K562 (cell line): ENCODE results near the gene UBN2. TPM values are rescaled to one million over a fixed set of nuclear protein-coding genes. Genes with fewer than 3 reads are reported as not detected.

ENCODE experiments used
- BHLHE40 ChIP-seq: IDR thresholded peaks from 2 replicates; pipeline ENCODE4 v1.6.1; 2011; ENCODE audit warnings: low read length, improper control_type of control experiment
- EP300 ChIP-seq: IDR thresholded peaks from 2 replicates; pipeline ENCODE4 v1.6.1; 2012; ENCODE audit warnings: low read length, improper control_type of control experiment
- HES1 ChIP-seq: fragments of 450-650 bp; IDR thresholded peaks from 2 replicates; pipeline ENCODE4 v1.6.1; 2016; ENCODE audit warnings: low read depth, mild to moderate bottlenecking, moderate library complexity
- HLTF ChIP-seq: fragments of 450-650 bp; IDR thresholded peaks from 2 replicates; pipeline ENCODE4 v1.6.1; 2016
- MED1 ChIP-seq: sonication (generic); formaldehyde crosslinking; IDR thresholded peaks from 2 replicates; pipeline ENCODE4 v1.8.1; 2023; ENCODE audit warnings: missing genetic modification reagents, borderline replicate concordance
- MLLT1 ChIP-seq, 2 experiments: fragments of 450-650 bp; IDR thresholded peaks; 2 replicates each; pipeline ENCODE4 v1.6.1; 2016
- POLR2B ChIP-seq: fragments of 450-650 bp; IDR thresholded peaks from 2 replicates; pipeline ENCODE4 v1.6.1; 2018; ENCODE audit warnings: low read depth; ENCODE audit not compliant: partially characterized antibody
- YY1 ChIP-seq, 3 experiments: IDR thresholded peaks; 2 replicates each; pipeline ENCODE4 v1.6.1; 2011; ENCODE audit warnings: low read length in 2 of 3, mild to moderate bottlenecking in 2 of 3, moderate library complexity in 2 of 3, borderline replicate concordance in 1 of 3, control low read depth in 1 of 3, low read depth in 1 of 3; ENCODE audit not compliant: insufficient read depth in 3 of 3, insufficient replicate concordance in 2 of 3, control insufficient read depth in 1 of 3, insufficient read length in 1 of 3; ENCODE audit errors: extremely low read depth in 1 of 3
- ZBTB7A ChIP-seq: IDR thresholded peaks from 2 replicates; pipeline ENCODE4 v1.6.1; 2011; ENCODE audit warnings: low read depth, mild to moderate bottlenecking, low read length, moderate library complexity, borderline replicate concordance; ENCODE audit not compliant: control insufficient read depth
- ZBTB8A ChIP-seq: fragments of 450-650 bp; IDR thresholded peaks from 2 replicates; pipeline ENCODE4 v1.6.1; 2018; ENCODE audit warnings: mild to moderate bottlenecking, moderate library complexity; ENCODE audit not compliant: partially characterized antibody
- polyA plus RNA-seq, 8 experiments: library from polyadenylated mRNA; depleted of rRNA in 4 of 8; stranded (reverse) in 5 of 8; unstranded in 3 of 8; fragments of >200 nt; fragmentation: Nextera tagmentation in 2 of 8; fragmentation: Illumina TruSeq in 1 of 8; extraction: Ambion mirVana in 2 of 8; extraction: Trizol in 1 of 8; gene quantifications; 2 replicates each; pipeline versions ENCODE4 v1.2.1 to v1.2.3, GENCODE V29; 2011 to 2014; ENCODE audit warnings: inconsistent platforms in 1 of 8, missing spikeins in 1 of 8
- total RNA-seq, 7 experiments: library from RNA; depleted of rRNA in 6 of 7; stranded (reverse); fragments of >200 nt in 6 of 7; fragmentation: Illumina TruSeq in 2 of 7; extraction: Trizol in 2 of 7; gene quantifications; 2 replicates each; pipeline versions ENCODE4 v1.2.1 to v1.2.3, GENCODE V29; 2011 to 2021; ENCODE audit warnings: low replicate concordance in 1 of 7
- TF ChIP-seq, protein P1 (sequence below): sonication (generic); formaldehyde crosslinking; IDR thresholded peaks from 2 replicates; pipeline ENCODE4 v1.8.0; 2022; ENCODE audit warnings: mild to moderate bottlenecking, low read depth, missing genetic modification reagents
- TF ChIP-seq, protein P2 (sequence below): fragments of 450-650 bp; formaldehyde crosslinking; IDR thresholded peaks from 2 replicates; pipeline ENCODE4 v1.4.0; 2022; ENCODE audit warnings: missing genetic modification characterization
- TF ChIP-seq, protein P3 (sequence below): fragments of 450-650 bp; IDR thresholded peaks from 2 replicates; pipeline ENCODE4 v1.6.1; 2016; ENCODE audit warnings: low read depth

UBN2 gene
- total and polyA plus RNA-seq, 9 of the 15 experiments (the other 6 are each of a cell fraction or from before 2014, with no cell fraction given), result 1.2 to 19.5 (median 9.9) TPM

DNA sequence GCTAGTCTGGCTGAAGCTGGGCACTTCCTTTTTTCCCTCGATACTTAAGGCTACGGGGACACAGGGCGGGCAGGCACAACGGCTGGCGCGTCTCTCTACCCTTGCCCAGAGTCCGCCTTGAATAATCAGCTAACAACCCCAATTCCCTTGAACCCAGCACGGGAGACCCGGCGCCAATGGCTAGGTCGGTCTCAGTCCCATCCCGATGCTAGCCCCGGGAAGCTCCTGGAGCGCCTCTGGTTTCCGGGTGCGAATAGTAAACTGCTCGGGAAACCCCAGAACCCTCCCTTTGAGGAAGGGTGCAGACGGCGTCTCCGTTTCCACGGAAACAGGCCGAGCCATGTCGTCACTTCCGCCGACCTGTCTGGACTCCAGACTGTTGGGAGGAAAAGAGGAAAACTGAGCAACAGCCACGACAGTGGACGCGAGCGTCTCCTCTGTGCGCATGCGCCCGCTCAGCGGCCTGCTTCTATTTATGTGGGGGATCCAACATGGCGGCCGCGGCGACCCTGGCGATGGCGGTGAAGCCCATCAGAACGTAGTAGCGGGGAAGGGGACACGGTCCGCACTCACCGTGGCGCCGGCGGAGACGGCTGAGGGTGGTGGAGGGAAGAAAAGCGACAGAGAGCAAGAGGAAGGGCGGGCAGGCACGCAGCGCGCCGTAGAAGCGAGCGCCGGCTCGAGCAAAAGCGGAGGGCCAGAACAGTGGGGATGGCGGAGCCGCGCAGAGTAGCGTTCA, at the start of gene UBN2 (continued):
- TF ChIP-seq, protein P1, sequence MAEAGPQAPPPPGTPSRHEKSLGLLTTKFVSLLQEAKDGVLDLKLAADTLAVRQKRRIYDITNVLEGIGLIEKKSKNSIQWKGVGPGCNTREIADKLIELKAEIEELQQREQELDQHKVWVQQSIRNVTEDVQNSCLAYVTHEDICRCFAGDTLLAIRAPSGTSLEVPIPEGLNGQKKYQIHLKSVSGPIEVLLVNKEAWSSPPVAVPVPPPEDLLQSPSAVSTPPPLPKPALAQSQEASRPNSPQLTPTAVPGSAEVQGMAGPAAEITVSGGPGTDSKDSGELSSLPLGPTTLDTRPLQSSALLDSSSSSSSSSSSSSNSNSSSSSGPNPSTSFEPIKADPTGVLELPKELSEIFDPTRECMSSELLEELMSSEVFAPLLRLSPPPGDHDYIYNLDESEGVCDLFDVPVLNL, result peak; percentile 85
- TF ChIP-seq MED1, result no peak
- peak; percentile 98 for TF ChIP-seq POLR2B
- TF ChIP-seq YY1 (IDR thresholded peaks at IDR 0.05; ENCODE audit: borderline replicate concordance in 1 of 3, control insufficient read depth in 1 of 3, extremely low read depth in 1 of 3, insufficient read depth in 3 of 3, insufficient read length in 1 of 3, insufficient replicate concordance in 2 of 3, low read depth in 1 of 3, low read length in 2 of 3), result peak; percentile 96 to 99 (median 98)
- TF ChIP-seq ZBTB7A, result 0 out of 2 replicates have a peak, but pooled peaks have one; percentile 44
- TF ChIP-seq, protein P2, sequence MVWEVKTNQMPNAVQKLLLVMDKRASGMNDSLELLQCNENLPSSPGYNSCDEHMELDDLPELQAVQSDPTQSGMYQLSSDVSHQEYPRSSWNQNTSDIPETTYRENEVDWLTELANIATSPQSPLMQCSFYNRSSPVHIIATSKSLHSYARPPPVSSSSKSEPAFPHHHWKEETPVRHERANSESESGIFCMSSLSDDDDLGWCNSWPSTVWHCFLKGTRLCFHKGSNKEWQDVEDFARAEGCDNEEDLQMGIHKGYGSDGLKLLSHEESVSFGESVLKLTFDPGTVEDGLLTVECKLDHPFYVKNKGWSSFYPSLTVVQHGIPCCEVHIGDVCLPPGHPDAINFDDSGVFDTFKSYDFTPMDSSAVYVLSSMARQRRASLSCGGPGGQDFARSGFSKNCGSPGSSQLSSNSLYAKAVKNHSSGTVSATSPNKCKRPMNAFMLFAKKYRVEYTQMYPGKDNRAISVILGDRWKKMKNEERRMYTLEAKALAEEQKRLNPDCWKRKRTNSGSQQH (CRISPR knock-in tag), result peak; percentile 88
- peak; percentile 33 for TF ChIP-seq BHLHE40
- peak; percentile 25 for TF ChIP-seq EP300
- no peak for TF ChIP-seq HES1
- no peak for TF ChIP-seq ZBTB8A
- TF ChIP-seq, protein P3, sequence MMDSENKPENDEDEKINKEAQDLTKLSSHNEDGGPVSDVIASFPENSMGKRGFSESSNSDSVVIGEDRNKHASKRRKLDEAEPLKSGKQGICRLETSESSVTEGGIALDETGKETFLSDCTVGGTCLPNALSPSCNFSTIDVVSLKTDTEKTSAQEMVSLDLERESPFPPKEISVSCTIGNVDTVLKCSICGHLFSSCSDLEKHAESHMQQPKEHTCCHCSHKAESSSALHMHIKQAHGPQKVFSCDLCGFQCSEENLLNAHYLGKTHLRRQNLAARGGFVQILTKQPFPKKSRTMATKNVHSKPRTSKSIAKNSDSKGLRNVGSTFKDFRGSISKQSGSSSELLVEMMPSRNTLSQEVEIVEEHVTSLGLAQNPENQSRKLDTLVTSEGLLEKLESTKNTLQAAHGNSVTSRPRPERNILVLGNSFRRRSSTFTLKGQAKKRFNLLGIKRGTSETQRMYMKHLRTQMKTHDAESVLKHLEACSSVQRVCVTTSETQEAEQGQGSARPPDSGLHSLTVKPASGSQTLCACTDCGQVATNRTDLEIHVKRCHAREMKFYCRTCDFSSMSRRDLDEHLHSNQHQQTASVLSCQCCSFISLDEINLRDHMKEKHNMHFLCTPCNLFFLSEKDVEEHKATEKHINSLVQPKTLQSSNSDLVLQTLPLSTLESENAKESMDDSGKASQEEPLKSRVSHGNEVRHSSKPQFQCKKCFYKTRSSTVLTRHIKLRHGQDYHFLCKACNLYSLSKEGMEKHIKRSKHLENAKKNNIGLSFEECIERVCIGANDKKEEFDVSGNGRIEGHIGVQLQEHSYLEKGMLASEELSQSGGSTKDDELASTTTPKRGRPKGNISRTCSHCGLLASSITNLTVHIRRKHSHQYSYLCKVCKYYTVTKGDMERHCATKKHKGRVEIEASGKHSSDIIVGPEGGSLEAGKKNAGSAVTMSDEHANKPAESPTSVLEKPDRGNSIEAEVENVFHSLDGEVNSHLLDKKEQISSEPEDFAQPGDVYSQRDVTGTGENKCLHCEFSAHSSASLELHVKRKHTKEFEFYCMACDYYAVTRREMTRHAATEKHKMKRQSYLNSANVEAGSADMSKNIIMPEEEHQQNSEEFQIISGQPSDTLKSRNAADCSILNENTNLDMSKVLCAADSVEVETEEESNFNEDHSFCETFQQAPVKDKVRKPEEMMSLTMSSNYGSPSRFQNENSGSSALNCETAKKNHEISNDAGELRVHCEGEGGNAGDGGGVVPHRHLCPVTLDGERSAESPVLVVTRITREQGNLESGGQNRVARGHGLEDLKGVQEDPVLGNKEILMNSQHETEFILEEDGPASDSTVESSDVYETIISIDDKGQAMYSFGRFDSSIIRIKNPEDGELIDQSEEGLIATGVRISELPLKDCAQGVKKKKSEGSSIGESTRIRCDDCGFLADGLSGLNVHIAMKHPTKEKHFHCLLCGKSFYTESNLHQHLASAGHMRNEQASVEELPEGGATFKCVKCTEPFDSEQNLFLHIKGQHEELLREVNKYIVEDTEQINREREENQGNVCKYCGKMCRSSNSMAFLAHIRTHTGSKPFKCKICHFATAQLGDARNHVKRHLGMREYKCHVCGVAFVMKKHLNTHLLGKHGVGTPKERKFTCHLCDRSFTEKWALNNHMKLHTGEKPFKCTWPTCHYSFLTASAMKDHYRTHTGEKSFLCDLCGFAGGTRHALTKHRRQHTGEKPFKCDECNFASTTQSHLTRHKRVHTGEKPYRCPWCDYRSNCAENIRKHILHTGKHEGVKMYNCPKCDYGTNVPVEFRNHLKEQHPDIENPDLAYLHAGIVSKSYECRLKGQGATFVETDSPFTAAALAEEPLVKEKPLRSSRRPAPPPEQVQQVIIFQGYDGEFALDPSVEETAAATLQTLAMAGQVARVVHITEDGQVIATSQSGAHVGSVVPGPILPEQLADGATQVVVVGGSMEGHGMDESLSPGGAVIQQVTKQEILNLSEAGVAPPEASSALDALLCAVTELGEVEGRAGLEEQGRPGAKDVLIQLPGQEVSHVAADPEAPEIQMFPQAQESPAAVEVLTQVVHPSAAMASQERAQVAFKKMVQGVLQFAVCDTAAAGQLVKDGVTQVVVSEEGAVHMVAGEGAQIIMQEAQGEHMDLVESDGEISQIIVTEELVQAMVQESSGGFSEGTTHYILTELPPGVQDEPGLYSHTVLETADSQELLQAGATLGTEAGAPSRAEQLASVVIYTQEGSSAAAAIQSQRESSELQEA, result no peak
- peak; percentile 89 for TF ChIP-seq HLTF
- peak in 1 of 2 experiments; percentile 80; a peak in 2 of 4 replicates for TF ChIP-seq MLLT1 (IDR thresholded peaks at IDR 0.05)
